Gastroesophageal sphincter (tissue), 4 donors: ENCODE data around the gene FBXW10. TPM values are rescaled to one million over a fixed set of nuclear protein-coding genes. Genes with fewer than 3 reads are reported as not detected.
A peak's percentile ranks its signal among the peaks of the same experiment; 100 is the strongest.
"Not testable (repeated sequence)": the region's sequence is repeated elsewhere in the genome, so short reads cannot be mapped to it uniquely, and the experiment has no call there.

Experiments
- ATAC-seq: fragments of 150-250 bp; one replicate; pipeline ENCODE4 v1.9.1; 2016; ENCODE audit warnings: mild to moderate bottlenecking, moderate library complexity
- H3K27ac ChIP-seq, 4 donors: fragments of 200-600 bp; sonication (generic) in 3 of 4; 1 replicate in 3 of 4; 2 replicates in 1 of 4; pipeline ENCODE4 v1.5.1; 2016 to 2019
- H3K27me3 ChIP-seq: fragments of 200-600 bp; sonication (generic); one replicate; pipeline ENCODE4 v1.5.1; 2019
- H3K36me3 ChIP-seq, 2 donors: fragments of 200-600 bp; sonication (generic); one replicate each; pipeline ENCODE4 v1.5.1; 2019; ENCODE audit warnings: control low read depth in 1 of 2
- H3K4me1 ChIP-seq, 3 donors: fragments of 200-600 bp; sonication (generic); 1 replicate in 2 of 3; 2 replicates in 1 of 3; pipeline ENCODE4 v1.5.1; 2016 to 2019; ENCODE audit warnings: control low read depth in 2 of 3
- H3K4me3 ChIP-seq, 2 donors: fragments of 200-600 bp; sonication (generic); one replicate each; pipeline ENCODE4 v1.5.1; 2019; ENCODE audit warnings: mild to moderate bottlenecking in 1 of 2, moderate library complexity in 1 of 2
- H3K9me3 ChIP-seq, 3 donors: fragments of 200-600 bp; sonication (generic); one replicate each; pipeline ENCODE4 v1.5.1; 2017 to 2019; ENCODE audit warnings: control low read depth in 2 of 3
- CTCF ChIP-seq, 4 experiments: fragments of 200-600 bp in 2 of 4; fragments of 450-650 bp in 2 of 4; sonication (generic) in 1 of 4; IDR thresholded peaks; one replicate each; pipeline ENCODE4 v1.5.1; 2017 to 2019; ENCODE audit warnings: antibody characterized with exemption in 4 of 4, mild to moderate bottlenecking in 2 of 4, moderate library complexity in 2 of 4
- EP300 ChIP-seq: sonication (generic); formaldehyde crosslinking; IDR thresholded peaks from one replicate; pipeline ENCODE4 v1.6.1; 2017; ENCODE audit warnings: antibody characterized with exemption, mild to moderate bottlenecking
- POLR2A ChIP-seq, 2 donors: fragments of 450-650 bp; IDR thresholded peaks; one replicate each; pipeline ENCODE4 v1.6.1; 2017; ENCODE audit warnings: antibody characterized with exemption in 2 of 2, mild to moderate bottlenecking in 2 of 2, moderate library complexity in 1 of 2
- POLR2AphosphoS5 ChIP-seq: sonication (generic); formaldehyde crosslinking; IDR thresholded peaks from one replicate; pipeline ENCODE4 v1.6.1; 2017; ENCODE audit warnings: antibody characterized with exemption
- WGBS, 2 donors: methylation state at CpG; one replicate each; pipeline ENCODE4 v1.1.5; 2018; ENCODE audit warnings: low coverage in 1 of 2; 5-methylcytosine and 5-hydroxymethylcytosine counted together
- total RNA-seq, 4 donors: library from RNA; depleted of rRNA; stranded (reverse); fragments of >200 nt; gene quantifications; one replicate each; pipeline ENCODE4 v1.1.0, GENCODE V29; 2016

The FBXW10 gene
- total RNA-seq, 4 donors from 2014 or later, result 0.16 TPM; not detected in 3

GRCh38 chr17:18758344-18758743 is 14.5 kb downstream of the FBXW10 start:
- H3K27ac ChIP-seq, H3K9me3 ChIP-seq, H3K36me3 ChIP-seq, H3K27me3 ChIP-seq, H3K4me3 ChIP-seq, H3K4me1 ChIP-seq, ATAC-seq: not testable (repeated sequence)
- no CpG with 5 or more reads among the region's 6 CpGs for WGBS, 2 donors

GRCh38 chr17:18760221-18760620 is 16.4 kb downstream of the FBXW10 start:
- not testable (repeated sequence) for H3K4me3 ChIP-seq, H3K4me1 ChIP-seq, H3K9me3 ChIP-seq, H3K36me3 ChIP-seq, H3K27ac ChIP-seq, ATAC-seq, H3K27me3 ChIP-seq
- WGBS, 2 donors, result 100% methylated on average over 2 to 4 of the region's 6 CpGs

- not testable (repeated sequence) for H3K4me1 ChIP-seq, H3K36me3 ChIP-seq, ATAC-seq, H3K27me3 ChIP-seq, H3K4me3 ChIP-seq, H3K9me3 ChIP-seq, H3K27ac ChIP-seq
- WGBS, 2 donors, result 100% methylated on average over 1 of the region's 4 CpGs
Observed at GRCh38 chr17:18770572-18770971, 26.7 kb downstream of the FBXW10 start.

- not testable (repeated sequence) for ATAC-seq, H3K9me3 ChIP-seq, H3K27me3 ChIP-seq, H3K4me1 ChIP-seq, H3K36me3 ChIP-seq, H3K4me3 ChIP-seq, H3K27ac ChIP-seq
- WGBS, 2 donors, result 38 to 39% methylated on average over 4 of the region's 4 CpGs
Observed at GRCh38 chr17:18771066-18771465, 27.2 kb downstream of the FBXW10 start.

GRCh38 chr17:18772471-18772870 is 28.6 kb downstream of the FBXW10 start:
- Histone ChIP-seq H3K27ac (no peak overlapping the region), H3K4me1 (no peaks in the 10 kb centered on the region), H3K9me3 (no peaks in the 10 kb centered on the region), H3K4me3 (no peak overlapping the region), H3K36me3 (no peaks in the 10 kb centered on the region), H3K27me3 (no peaks in the 10 kb centered on the region)
- WGBS, 2 donors, result 65% methylated on average over 7 of the region's 7 CpGs; no CpG with 5 or more reads in 1 of the 2 donors
- no peak for ATAC-seq
- no peak for TF ChIP-seq POLR2AphosphoS5
- TF ChIP-seq POLR2A (IDR thresholded peaks at IDR 0.05), result no peak
- TF ChIP-seq CTCF (IDR thresholded peaks at IDR 0.05), result no peak
- no peak for TF ChIP-seq EP300

GRCh38 chr17:18780991-18781718 is 37.3 kb downstream of the FBXW10 start, which contains the start of gene TVP23B:
TVP23B (plus strand) TSS chr17:18781183; CDS start chr17:18781294, 111 bp downstream.
- peak within 1 kb of the TSS; percentile 83 to 88 (median 85) for H3K27ac ChIP-seq
- H3K27me3 ChIP-seq, H3K9me3 ChIP-seq, H3K36me3 ChIP-seq: not testable (repeated sequence)
- peak; percentile 31 to 53 for TF ChIP-seq POLR2A (IDR thresholded peaks at IDR 0.05)
- peak in 1 of 4 experiments; percentile 14 for TF ChIP-seq CTCF (IDR thresholded peaks at IDR 0.05)
- peak; percentile 81 for TF ChIP-seq POLR2AphosphoS5
- peaks cover 0 to 19% (median 0%) of the 10 kb centered on the region in 3 donors for H3K4me1 ChIP-seq
- WGBS, 2 donors, result 0% methylated on average over 1 of the region's 56 CpGs
- ATAC-seq, result peak; percentile 100
- peak within 1 kb of the TSS; percentile 61 to 94 for H3K4me3 ChIP-seq

GRCh38 chr17:18781805-18782204 is 38.0 kb downstream of the FBXW10 start:
- not testable (repeated sequence) for H3K9me3 ChIP-seq, H3K36me3 ChIP-seq, H3K27me3 ChIP-seq, ATAC-seq
- peaks cover 0 to 19% (median 0%) of the 10 kb centered on the region in 3 donors for H3K4me1 ChIP-seq
- H3K27ac ChIP-seq, result peak overlapping the region in 2 of 4 donors; percentile 83
- H3K4me3 ChIP-seq, result peak overlapping the region; percentile 61 to 94
- no CpG with 5 or more reads among the region's 5 CpGs for WGBS, 2 donors

- not testable (repeated sequence) for H3K4me3 ChIP-seq, ATAC-seq, H3K27me3 ChIP-seq, H3K9me3 ChIP-seq, H3K27ac ChIP-seq, H3K36me3 ChIP-seq
- 80 to 100% methylated on average over 1 of the region's 1 CpG for WGBS, 2 donors
- peaks cover 0 to 19% (median 0%) of the 10 kb centered on the region in 3 donors for H3K4me1 ChIP-seq
Observed at GRCh38 chr17:18785933-18786332, 42.1 kb downstream of the FBXW10 start.

- H3K9me3 ChIP-seq, ATAC-seq, H3K36me3 ChIP-seq, H3K27ac ChIP-seq, H3K4me3 ChIP-seq, H3K27me3 ChIP-seq: not testable (repeated sequence)
- peaks cover 0 to 18% (median 0%) of the 10 kb centered on the region in 3 donors for H3K4me1 ChIP-seq
- no CpG with 5 or more reads among the region's 5 CpGs for WGBS, 2 donors
Observed at GRCh38 chr17:18786890-18787289, 43.0 kb downstream of the FBXW10 start.

GRCh38 chr17:18791402-18791801 is 47.5 kb downstream of the FBXW10 start:
- WGBS, 2 donors, result no CpG with 5 or more reads among the region's 1 CpG
- peaks cover 0 to 30% of the 10 kb centered on the region in 2 donors for H3K36me3 ChIP-seq
- not testable (repeated sequence) for H3K4me3 ChIP-seq, H3K27me3 ChIP-seq, H3K9me3 ChIP-seq, H3K4me1 ChIP-seq, H3K27ac ChIP-seq, ATAC-seq

GRCh38 chr17:18794841-18795240 is 51.0 kb downstream of the FBXW10 start:
- H3K27me3 ChIP-seq, H3K4me1 ChIP-seq, H3K9me3 ChIP-seq, ATAC-seq, H3K27ac ChIP-seq, H3K4me3 ChIP-seq: not testable (repeated sequence)
- H3K36me3 ChIP-seq, result peaks cover 0 to 41% of the 10 kb centered on the region in 2 donors
- WGBS, 2 donors, result 68% methylated on average over 3 of the region's 4 CpGs; no CpG with 5 or more reads in 1 of the 2 donors
